Stimulated activated CD8-positive, alpha-beta memory T cell treated with anti-CD3 and anti-CD28 coated beads, Interleukin-2, amount 100 ng/mL, for 48 hours (primary cell): ENCODE results near the gene MAP2.

Experiments
- DNase-seq, 2 donors: peaks; one replicate each; pipeline ENCODE4 v3.0.0-alpha.2; 2020; ENCODE audit warnings: low read depth in 2 of 2

Gene MAP2

GRCh38 chr2:209648714-209649113 lies 224.9 kb downstream of the MAP2 start:
- DNase-seq, result no peak

- no peak for DNase-seq
These were observed 229.3 kb downstream of the MAP2 start for GRCh38 chr2:209653134-209653533.

- DNase-seq, result no peak
These were observed 237.5 kb downstream of the MAP2 start for GRCh38 chr2:209661286-209661894.

- DNase-seq, result no peak
These were observed 238.2 kb downstream of the MAP2 start for GRCh38 chr2:209662021-209662420.

- DNase-seq, result no peak
These were observed 239.3 kb downstream of the MAP2 start for GRCh38 chr2:209663139-209663538.

- no peak for DNase-seq
These were observed 239.8 kb downstream of the MAP2 start for GRCh38 chr2:209663656-209664055.

- no peak for DNase-seq
These were observed 242.4 kb downstream of the MAP2 start for GRCh38 chr2:209666296-209666695.

- DNase-seq, result no peak
These were observed 247.3 kb downstream of the MAP2 start for GRCh38 chr2:209671020-209671680.

- no peak for DNase-seq
These were observed 250.0 kb downstream of the MAP2 start for GRCh38 chr2:209673811-209674210.

GRCh38 chr2:209680596-209680995 lies 256.7 kb downstream of the MAP2 start:
- no peak for DNase-seq

- no peak for DNase-seq
These were observed 257.4 kb downstream of the MAP2 start for GRCh38 chr2:209681201-209681735.

- DNase-seq, result no peak
These were observed 258.8 kb downstream of the MAP2 start for GRCh38 chr2:209682646-209683045.

- DNase-seq, result no peak
These were observed 261.5 kb downstream of the MAP2 start for GRCh38 chr2:209685340-209685739.

- DNase-seq, result no peak
These were observed 262.1 kb downstream of the MAP2 start for GRCh38 chr2:209685963-209686362.

GRCh38 chr2:209686448-209686847 lies 262.6 kb downstream of the MAP2 start:
- no peak for DNase-seq

- no peak for DNase-seq
These were observed 263.6 kb downstream of the MAP2 start for GRCh38 chr2:209687323-209687969.

GRCh38 chr2:209688385-209688784 lies 264.5 kb downstream of the MAP2 start:
- no peak for DNase-seq

GRCh38 chr2:209690029-209690754 lies 266.3 kb downstream of the MAP2 start:
- no peak for DNase-seq

- DNase-seq, result no peak
These were observed 270.9 kb downstream of the MAP2 start for GRCh38 chr2:209694748-209695147.

- DNase-seq, result no peak
These were observed 273.2 kb downstream of the MAP2 start for GRCh38 chr2:209696836-209697711.

- no peak for DNase-seq
These were observed 278.9 kb downstream of the MAP2 start for GRCh38 chr2:209702775-209703174.
